DLD1 (cell line): Measurements from ENCODE around the gene RFX7.
"Not testable (repeated sequence)": the region's sequence is repeated elsewhere in the genome, so short reads cannot be mapped to it uniquely, and the experiment has no call there.

Experiments
- in situ Hi-C: cut with HindIII; loops from 2 replicates; pipeline ENCODE4 v1.10.0; 2017; ENCODE audit warnings: low sequenced_read_pairs

RFX7 gene

DNA sequence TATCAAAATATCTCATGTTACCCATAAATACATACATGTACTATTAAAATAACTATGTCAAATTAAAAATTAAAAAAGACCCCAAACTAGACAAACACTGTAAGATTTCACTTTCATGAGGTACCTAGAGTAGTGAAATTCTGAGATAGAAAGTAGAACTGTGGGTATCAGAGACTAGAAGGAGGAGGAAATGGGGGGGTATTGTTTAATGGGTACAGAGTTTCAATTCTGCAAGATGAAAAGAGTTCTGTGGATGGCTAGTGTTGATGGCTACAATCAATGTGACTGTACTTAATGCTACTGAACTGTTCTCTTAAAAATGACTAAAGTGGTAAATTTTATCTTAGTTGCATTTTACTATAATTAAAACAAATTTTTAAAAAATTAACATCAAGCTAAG, 36.6 kb downstream of the RFX7 start:
- in situ Hi-C loops: no loop called here

DNA sequence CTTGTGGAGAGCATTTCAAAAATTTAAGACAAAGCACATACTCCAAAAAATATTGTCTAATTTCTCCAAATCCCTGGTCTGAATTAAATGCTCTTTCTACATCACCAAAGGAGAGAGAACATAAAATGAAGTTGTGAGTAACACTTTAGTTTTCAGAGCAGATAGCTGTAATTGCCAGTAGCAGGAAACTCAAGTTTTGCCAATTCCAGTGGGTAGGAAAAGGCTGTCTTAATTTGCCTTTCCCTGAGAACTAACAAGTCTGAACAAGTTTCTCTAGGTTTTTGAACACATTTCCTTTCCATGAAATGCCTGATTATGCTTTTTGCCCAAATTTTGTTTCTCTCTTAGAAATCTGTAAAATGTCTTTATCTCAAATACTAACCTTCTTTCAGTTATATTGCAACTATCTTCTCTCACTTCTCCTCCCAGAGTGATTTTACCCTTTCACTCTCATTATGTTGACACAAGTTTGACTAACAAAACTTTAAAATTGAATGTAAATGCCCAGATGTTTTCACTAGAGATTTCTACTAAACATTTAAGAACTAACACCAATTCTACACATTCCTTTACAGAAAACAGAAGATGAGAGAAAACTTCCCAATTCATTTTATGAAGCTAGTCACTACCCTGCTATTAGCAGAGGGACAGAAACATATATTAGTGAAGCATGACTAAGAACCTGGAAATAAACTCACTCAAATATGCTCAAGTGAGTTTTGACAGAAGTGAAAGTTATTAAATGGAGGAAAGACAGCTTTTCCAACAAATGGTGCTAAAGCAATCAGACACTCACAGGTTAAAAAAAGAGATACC, 38.4 kb downstream of the RFX7 start:
- in situ Hi-C loops: no loop called here

DNA sequence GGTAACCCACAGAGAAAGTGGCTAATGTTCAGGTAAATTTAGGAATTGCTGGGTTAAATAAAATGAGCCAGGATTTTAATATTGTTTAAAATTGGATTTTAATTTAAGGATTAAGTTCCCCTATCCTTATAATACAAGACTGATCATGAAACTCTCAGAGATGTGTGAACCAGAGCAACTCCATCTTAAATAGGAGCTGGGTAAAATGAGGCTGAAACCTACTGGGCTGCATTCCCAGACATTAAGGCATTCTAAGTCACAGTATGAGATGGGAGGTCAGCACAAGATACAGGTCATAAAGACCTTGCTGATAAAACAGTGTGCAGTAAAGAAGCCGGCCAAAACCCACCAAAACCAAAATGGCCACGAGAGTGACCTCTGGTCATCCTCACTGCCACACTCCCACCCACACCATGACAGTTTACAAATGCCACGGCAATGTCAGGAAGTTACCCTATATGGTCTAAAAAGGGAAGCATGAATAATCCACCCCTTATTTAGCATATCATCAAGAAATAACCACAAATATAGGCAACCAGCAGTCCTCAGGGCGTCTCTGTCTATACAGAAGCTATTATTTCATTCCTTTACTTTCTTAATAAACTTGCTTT, 40.3 kb downstream of the RFX7 start:
- in situ Hi-C loops: not testable (repeated sequence)

- in situ Hi-C loops: no loop called here
These were observed 41.0 kb downstream of the RFX7 start for GRCh38 chr15:56202701-56203100.

DNA sequence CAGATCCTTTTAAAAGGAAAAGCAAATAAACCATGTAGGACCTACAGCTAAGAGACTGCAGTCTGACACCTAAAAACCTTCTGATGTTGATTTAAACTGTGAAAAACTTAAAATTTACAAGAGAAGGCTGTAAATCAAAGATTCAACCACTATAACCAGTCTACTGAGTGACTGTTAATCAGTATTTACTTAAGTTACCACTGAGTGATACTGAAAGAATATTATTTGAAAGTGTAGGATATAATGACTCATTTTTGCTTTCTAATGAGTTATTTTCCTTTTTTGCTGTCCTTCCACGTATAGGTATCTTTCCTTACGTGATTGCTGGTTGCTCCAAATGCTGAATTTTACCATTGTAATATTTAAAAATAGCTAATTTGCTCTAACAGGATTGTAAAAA, 44.6 kb downstream of the RFX7 start:
- in situ Hi-C loops: no loop called here

DNA sequence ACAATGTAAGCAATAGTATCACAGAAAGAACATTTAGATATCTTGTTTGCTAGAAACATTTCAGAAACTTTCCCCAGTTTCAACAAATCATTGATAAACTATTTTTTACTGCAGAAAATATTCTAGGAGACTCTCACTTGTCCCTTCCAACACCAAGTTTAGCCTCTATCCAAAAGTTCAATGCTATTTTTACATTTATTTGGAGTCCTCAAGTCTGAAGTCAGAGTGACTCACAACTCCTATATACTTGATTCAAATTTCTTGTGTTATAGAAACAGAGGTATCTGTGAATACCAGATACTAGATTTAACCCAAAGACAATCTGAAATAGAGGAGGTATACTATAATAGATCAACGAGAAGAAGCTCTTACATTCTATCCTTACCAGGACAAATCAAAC, 49.6 kb downstream of the RFX7 start:
- in situ Hi-C loops: no loop called here

DNA sequence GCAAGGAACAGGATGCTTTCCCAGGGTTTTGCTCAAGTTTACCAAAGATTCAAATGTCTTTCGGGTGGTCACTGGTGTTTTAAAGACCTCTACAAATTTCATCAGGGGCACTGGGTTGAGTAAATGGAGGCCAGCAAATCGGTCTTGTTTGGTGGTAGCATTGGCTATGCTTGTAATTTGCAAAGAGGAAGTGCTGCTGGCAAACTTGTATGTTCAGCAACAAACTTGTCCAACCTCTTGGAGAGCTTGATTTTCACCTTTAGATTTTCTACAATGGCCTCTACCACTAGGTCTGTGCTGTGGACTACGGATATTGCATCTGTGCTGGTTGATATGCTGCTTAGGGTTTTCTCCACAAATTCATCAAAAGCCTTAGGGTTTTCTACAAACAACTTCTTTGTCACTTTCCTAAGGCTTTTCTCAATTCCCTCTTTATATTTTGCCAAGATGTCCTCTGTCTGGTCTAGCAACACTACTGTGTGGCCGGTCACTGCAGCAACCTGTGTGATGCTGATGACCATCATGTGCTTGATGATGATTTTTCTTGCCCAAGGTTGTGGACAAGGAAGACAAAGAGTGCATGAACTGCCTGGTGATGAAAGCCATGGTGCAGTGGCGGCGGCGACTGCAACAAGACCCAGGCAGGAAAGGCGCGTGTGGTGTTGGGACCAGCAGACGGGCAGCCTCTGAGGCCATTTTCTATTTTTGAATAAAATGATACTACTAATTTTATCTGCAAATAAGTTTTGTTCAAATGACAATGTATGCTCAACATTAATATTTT, 50.8 kb downstream of the RFX7 start:
- in situ Hi-C loops: no loop called here

GRCh38 chr15:56187665-56188064, 56.0 kb downstream of the RFX7 start:
- in situ Hi-C loops: no loop called here

DNA sequence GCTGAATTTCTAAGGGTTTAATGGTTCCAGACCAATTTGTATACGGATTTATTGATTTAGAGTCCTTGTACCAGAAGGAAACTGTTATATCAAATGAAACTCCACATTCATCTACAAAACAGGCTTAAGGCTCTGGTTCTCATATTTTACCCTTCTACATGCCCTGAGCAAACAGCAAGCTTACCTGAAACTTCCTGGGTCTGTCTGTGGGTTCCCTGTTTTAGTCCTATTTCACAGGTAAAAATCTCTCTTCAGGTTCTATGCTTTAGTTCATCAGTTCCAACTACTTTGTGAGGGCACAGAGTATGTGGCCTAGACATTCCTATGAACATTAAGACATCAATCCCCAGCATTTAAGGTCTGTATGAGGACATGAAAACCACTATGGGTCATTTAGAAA, 57.7 kb downstream of the RFX7 start:
- in situ Hi-C loops: no loop called here

GRCh38 chr15:56184516-56184915, 59.2 kb downstream of the RFX7 start:
- in situ Hi-C loops: no loop called here

DNA sequence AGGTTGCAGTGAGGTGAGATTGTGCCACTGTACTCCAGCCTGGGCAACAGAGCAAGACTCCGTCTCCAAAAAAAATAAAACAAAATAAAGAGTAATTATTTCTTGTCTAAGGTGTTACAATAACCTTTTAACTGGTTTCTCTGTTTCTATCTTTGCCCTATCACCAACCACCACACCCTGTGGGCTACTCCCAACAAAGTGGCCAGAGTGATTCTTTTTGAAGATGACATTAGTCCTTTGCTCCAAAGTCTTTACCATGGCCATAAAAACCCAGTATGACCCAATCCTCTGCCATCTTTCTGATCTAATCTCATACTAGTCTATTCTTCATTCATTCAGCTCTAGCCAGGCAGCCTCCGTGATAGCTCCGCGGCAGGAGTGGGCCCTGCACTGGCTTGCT, 62.8 kb downstream of the RFX7 start:
- in situ Hi-C loops: no loop called here

GRCh38 chr15:56176996-56177395, 66.7 kb downstream of the RFX7 start:
- in situ Hi-C loops: no loop called here

GRCh38 chr15:56175788-56176187, 67.9 kb downstream of the RFX7 start:
- in situ Hi-C loops: no loop called here

- in situ Hi-C loops: no loop called here
These were observed 69.0 kb downstream of the RFX7 start for GRCh38 chr15:56174649-56175048.

- in situ Hi-C loops: no loop called here
These were observed 75.3 kb downstream of the RFX7 start for GRCh38 chr15:56168394-56168793.

- in situ Hi-C loops: no loop called here
These were observed 78.4 kb downstream of the RFX7 start for GRCh38 chr15:56165234-56165633.

DNA sequence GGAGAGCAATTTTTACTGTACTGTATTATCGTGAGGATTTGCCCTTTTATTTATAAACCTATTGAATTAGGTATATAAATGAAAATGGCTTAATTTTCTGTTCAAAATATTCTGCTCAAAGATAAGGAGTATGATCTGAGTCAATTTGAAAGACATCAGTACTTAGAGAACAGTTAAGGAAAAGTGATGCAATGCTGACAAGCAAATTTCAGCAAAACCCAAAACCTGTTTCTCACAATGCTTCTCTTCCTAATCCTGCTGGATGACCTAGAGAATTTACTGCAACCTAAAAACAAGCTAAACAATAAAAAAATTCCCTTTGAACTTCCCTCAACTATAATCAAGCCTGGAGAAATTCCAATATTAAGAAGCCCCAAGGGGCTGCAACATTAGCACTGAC, 82.7 kb downstream of the RFX7 start:
- in situ Hi-C loops: no loop called here

DNA sequence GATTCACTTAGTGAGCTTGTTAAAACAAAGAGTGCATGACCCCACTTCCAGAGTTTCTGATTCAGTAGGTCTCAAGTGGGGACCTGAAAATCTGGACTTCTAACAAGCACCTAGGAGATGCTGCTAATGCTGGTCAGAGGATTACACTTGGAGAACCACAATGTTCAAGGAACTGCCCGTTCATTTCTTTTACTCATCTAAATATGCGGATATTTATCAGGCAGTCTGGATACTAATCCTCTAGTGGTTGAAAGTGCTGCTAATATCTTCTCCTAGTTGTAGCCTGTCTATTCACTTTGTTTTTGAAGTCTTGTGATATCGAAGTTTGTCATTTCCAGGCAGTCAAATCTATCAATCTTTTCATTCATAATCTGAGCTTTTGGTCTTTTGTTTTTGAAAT, 86.8 kb downstream of the RFX7 start:
- in situ Hi-C loops: no loop called here

DNA sequence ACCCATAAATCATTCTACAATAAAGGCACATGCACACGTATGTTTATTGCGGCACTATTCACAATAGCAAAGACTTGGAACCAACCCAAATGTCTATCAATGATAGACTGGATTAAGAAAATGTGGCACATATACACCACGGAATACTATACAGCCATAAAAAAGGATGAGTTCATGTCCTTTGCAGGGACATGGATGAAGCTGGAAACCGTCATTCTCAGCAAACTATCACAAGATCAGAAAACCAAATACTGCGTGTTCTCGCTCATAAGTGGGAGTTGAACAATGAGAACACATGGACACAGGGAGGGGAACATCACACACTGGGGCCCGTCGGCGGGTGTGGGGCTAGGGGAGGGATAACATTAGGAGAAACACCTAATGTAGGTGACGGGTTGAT, 88.4 kb downstream of the RFX7 start:
- in situ Hi-C loops: not testable (repeated sequence)

DNA sequence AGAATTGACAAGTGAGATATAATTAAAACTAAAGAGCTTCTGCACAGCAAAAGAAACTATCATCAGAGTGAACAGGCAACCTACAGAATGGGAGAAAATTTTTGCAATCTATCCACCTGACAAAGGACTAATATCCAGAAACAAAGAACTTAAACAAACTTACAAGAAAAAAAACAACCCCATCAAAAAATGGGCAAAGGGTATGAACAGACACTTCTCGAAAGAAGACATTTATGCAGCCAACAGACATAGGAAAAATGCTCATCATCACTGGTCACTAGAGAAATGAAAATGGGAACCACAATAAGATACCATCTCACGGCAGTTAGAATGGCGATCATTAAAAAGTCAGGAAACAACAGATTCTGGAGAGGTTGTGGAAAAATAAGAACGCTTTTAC, 88.9 kb downstream of the RFX7 start:
- in situ Hi-C loops: not testable (repeated sequence)

- in situ Hi-C loops: no loop called here
These were observed 93.5 kb downstream of the RFX7 start for GRCh38 chr15:56150204-56150603.

- in situ Hi-C loops: no loop called here
These were observed 95.6 kb downstream of the RFX7 start for GRCh38 chr15:56148064-56148463.
